ENCODE data around the gene MAG. TPM values are rescaled to one million over a fixed set of nuclear protein-coding genes. Genes with fewer than 3 reads are reported as not detected.

The MAG gene
- total RNA-seq, 1 experiment from 2014 or later = not detected

GRCh38 chr19:35337097-35337983 is 45.4 kb downstream of the MAG start:
- peak overlapping the region in 1 of 3 experiments; percentile 87; a peak in 3 of 7 replicates for H3K27ac Mint-ChIP-seq
- H3K9me3 Mint-ChIP-seq = no peaks in the 10 kb centered on the region

More at GRCh38 chr19:35337097-35337983, 45.4 kb downstream of the MAG start:
- Histone ChIP-seq H2BK5ac (ENCODE audit: insufficient read length, low read length) (no peak overlapping the region), H2AFZ (ENCODE audit: low read length) (no peak overlapping the region), H3K9me3 (ENCODE audit: control insufficient read depth, low read depth, low read length) (no peaks in the 10 kb centered on the region), H4K8ac (replicated peaks; ENCODE audit: insufficient read length, low read depth, low read length) (no peak overlapping the region), H3K27me3 (ENCODE audit: insufficient read depth, low read length) (no peaks in the 10 kb centered on the region), H3K4ac (ENCODE audit: low read depth, low read length) (no peak overlapping the region), H3K9ac (ENCODE audit: extremely low read depth, insufficient read length, low read length) (no peak overlapping the region), H3K27ac (ENCODE audit: insufficient read length, low read depth, low read length) (no peak overlapping the region), H4K91ac (ENCODE audit: insufficient read length, low read depth, low read length) (no peak overlapping the region), H2BK120ac (ENCODE audit: low read depth, low read length, poor library complexity, severe bottlenecking) (no peak overlapping the region), H4K5ac (ENCODE audit: insufficient read length, low read depth, low read length) (no peak overlapping the region), H3K4me1 (ENCODE audit: insufficient read depth, low read length) (peaks cover 3% of the 10 kb centered on the region; the same call in 1 of the 2 replicates), H3K4me2 (ENCODE audit: insufficient read depth, insufficient read length, low read length) (no peak overlapping the region), H2AK5ac (ENCODE audit: insufficient read length, low read length) (no peak overlapping the region), H3K79me2 (ENCODE audit: insufficient read depth, low read length) (no peaks in the 10 kb centered on the region), H3K79me1 (ENCODE audit: insufficient read depth, low read depth, low read length, poor library complexity, severe bottlenecking) (no peaks in the 10 kb centered on the region), H2BK12ac (ENCODE audit: insufficient read length, low read depth, low read length) (no peak overlapping the region), H3K14ac (ENCODE audit: insufficient read depth, low read length) (no peak overlapping the region; the same call in 1 of the 2 replicates), H3K56ac (ENCODE audit: insufficient read length, low read depth, low read length) (no peak overlapping the region), H2BK20ac (ENCODE audit: low read depth, low read length, poor library complexity, severe bottlenecking) (no peak overlapping the region), H4K20me1 (ENCODE audit: control insufficient read depth, insufficient read depth, insufficient read length) (no peaks in the 10 kb centered on the region), H3K18ac (ENCODE audit: insufficient read length, low read depth, low read length) (no peak overlapping the region), H3K23me2 (ENCODE audit: insufficient read length, low read depth, low read length, poor library complexity, severe bottlenecking) (no peaks in the 10 kb centered on the region), H3T11ph (ENCODE audit: low read length) (no peak overlapping the region), H3K23ac (ENCODE audit: insufficient read length, low read depth, low read length) (no peak overlapping the region), H2BK15ac (ENCODE audit: low read depth, low read length) (no peak overlapping the region)
- no peak for TF ChIP-seq CTCF (conservative IDR thresholded peaks at IDR 0.05)
- Mint-ChIP-seq H3K27me3 (ENCODE audit: low read depth) (peaks cover 8% of the 10 kb centered on the region), H3K4me1 (peaks cover 0 to under 1% of the 10 kb centered on the region in 2 experiments; a peak in 2 of 4 replicates), H3K36me3 (ENCODE audit: insufficient read depth in 1 of 3, low read depth in 3 of 3) (no peaks in the 10 kb centered on the region), H3K4me3 (no peak overlapping the region)
- no peak for DNase-seq
- no CpG with 5 or more reads among the region's 25 CpGs for WGBS (ENCODE audit: extremely low coverage, insufficient read length, low lambda C conversion rate)

Data from H9 (cell line).